Measurements from ENCODE around the gene IQGAP3. TPM values are rescaled to one million over a fixed set of nuclear protein-coding genes. Genes with fewer than 3 reads are reported as not detected.

The IQGAP3 gene
- total and polyA plus RNA-seq, 7 experiments from 2014 or later, result 0.24 to 14.4 TPM; not detected in 5

DNA sequence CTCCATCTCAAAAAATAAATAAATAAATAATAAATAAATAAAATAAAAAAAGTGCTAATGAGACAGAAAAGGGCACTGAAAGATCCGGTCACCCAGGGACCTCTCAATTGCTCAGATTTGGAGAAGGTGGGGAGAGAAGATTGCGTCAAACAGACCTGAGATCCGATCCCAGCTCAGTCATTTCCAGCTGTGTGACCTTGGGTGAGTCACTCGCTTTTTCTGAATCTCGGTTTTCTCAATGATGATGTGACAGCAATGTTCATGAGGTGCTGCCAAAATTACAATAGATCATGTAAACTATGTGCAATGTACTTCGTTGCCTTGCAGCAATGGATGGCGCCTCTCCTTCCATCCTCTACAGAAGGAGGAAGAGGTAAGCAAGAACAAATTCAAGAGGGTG lies 60.7 kb downstream of the IQGAP3 start:
- H3K36me3 Mint-ChIP-seq, result no peaks in the 10 kb centered on the region
- Histone ChIP-seq H3K4me1 (ENCODE audit: control insufficient read depth in 2 of 2, insufficient read depth in 2 of 2, low read length in 2 of 2) (peaks cover 12 to 14% of the 10 kb centered on the region in 2 donors), H3K4me3 (ENCODE audit: low read length) (no peak overlapping the region), H3K27ac (ENCODE audit: low read depth, low read length) (no peak overlapping the region), H3K36me3 (ENCODE audit: control insufficient read depth in 2 of 3, insufficient read depth in 3 of 3, low read length in 3 of 3) (no peaks in the 10 kb centered on the region), H3K9me3 (ENCODE audit: control insufficient read depth in 2 of 3, low read length in 3 of 3) (no peaks in the 10 kb centered on the region), H3K27me3 (ENCODE audit: control insufficient read depth in 2 of 2, insufficient read depth in 2 of 2, low read length in 2 of 2) (no peaks in the 10 kb centered on the region)
- intact Hi-C loops (cut with micrococcal nuclease), result no loop called here
- H3K27ac Mint-ChIP-seq, result peak overlapping the region in 2 of 9 donors; percentile 38 to 43
- no peak for DNase-seq
- H3K4me3 Mint-ChIP-seq, result no peak overlapping the region
- ChIA-PET CTCF (no interaction called here), POLR2A (no interaction called here)
- ATAC-seq, result peak; percentile 43
- H3K4me1 Mint-ChIP-seq, result peaks cover 18 to 30% (median 27%) of the 10 kb centered on the region in 7 donors
- no peaks in the 10 kb centered on the region for H3K9me3 Mint-ChIP-seq
- peaks cover 0 to 2% (median 0%) of the 10 kb centered on the region in 5 donors for H3K27me3 Mint-ChIP-seq

DNA sequence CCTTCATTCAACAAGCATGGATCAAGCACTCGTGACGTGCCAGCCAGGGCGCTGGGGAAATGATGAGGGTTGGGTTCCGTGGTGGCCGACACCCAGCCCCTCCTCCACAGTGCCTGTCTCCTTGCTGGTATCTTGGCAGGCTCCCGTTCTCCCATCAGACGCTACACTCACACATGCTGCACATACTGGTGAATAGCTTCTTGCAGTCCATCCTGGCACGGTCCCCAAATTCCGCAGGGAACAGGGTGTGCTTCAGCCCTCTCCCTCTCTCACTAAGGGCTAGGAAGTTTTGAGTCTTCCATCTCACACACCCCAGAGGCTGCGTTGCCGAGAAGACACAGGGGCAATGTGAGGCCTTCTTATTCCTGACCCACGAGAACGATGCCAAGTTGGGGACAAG lies 61.7 kb downstream of the IQGAP3 start:
- peak overlapping the region in 2 of 9 donors; percentile 29 to 43 for H3K27ac Mint-ChIP-seq
- intact Hi-C loops (cut with micrococcal nuclease), result no loop called here
- no peak for ATAC-seq
- ChIA-PET POLR2A (interaction anchor here (1.2 to 2.3 kb wide), 2 partner anchors 10 to 54 kb away, joined by 4 to 9 read pairs; partner anchors contain the start of gene MEF2D), CTCF (interaction anchor here (1.0 kb wide), 1 partner anchor 9 kb away, joined by 3 read pairs; no protein-coding TSS in a partner anchor)
- no peaks in the 10 kb centered on the region for H3K36me3 Mint-ChIP-seq
- H3K27ac ChIP-seq (ENCODE audit: low read depth, low read length), result no peak overlapping the region
- H3K9me3 Mint-ChIP-seq, result no peaks in the 10 kb centered on the region
- no peak for DNase-seq
- H3K36me3 ChIP-seq (ENCODE audit: control insufficient read depth in 2 of 3, insufficient read depth in 3 of 3, low read length in 3 of 3), result no peaks in the 10 kb centered on the region
- H3K27me3 ChIP-seq (ENCODE audit: control insufficient read depth in 2 of 2, insufficient read depth in 2 of 2, low read length in 2 of 2), result no peaks in the 10 kb centered on the region
- no peak overlapping the region for H3K4me3 Mint-ChIP-seq
- no peaks in the 10 kb centered on the region for H3K9me3 ChIP-seq (ENCODE audit: control insufficient read depth in 2 of 3, low read length in 3 of 3)
- peaks cover 22% of the 10 kb centered on the region in 2 donors for H3K4me1 ChIP-seq (ENCODE audit: control insufficient read depth in 2 of 2, insufficient read depth in 2 of 2, low read length in 2 of 2)
- peaks cover 0 to 2% (median 0%) of the 10 kb centered on the region in 5 donors for H3K27me3 Mint-ChIP-seq
- peaks cover 20 to 39% (median 36%) of the 10 kb centered on the region in 7 donors for H3K4me1 Mint-ChIP-seq
- H3K4me3 ChIP-seq (ENCODE audit: low read length), result no peak overlapping the region

- Histone ChIP-seq H3K4me1 (ENCODE audit: control insufficient read depth in 2 of 2, insufficient read depth in 2 of 2, low read length in 2 of 2) (peaks cover 29% of the 10 kb centered on the region in 2 donors), H3K27ac (ENCODE audit: low read depth, low read length) (no peak overlapping the region), H3K27me3 (ENCODE audit: control insufficient read depth in 2 of 2, insufficient read depth in 2 of 2, low read length in 2 of 2) (no peaks in the 10 kb centered on the region), H3K4me3 (ENCODE audit: low read length) (no peak overlapping the region), H3K36me3 (ENCODE audit: control insufficient read depth in 2 of 3, insufficient read depth in 3 of 3, low read length in 3 of 3) (no peaks in the 10 kb centered on the region), H3K9me3 (ENCODE audit: control insufficient read depth in 2 of 3, low read length in 3 of 3) (no peaks in the 10 kb centered on the region)
- Mint-ChIP-seq H3K27me3 (peaks cover 0 to 2% (median 0%) of the 10 kb centered on the region in 5 donors), H3K36me3 (peaks cover 0 to 2% (median 0%) of the 10 kb centered on the region in 5 donors), H3K4me1 (peaks cover 26 to 48% (median 45%) of the 10 kb centered on the region in 7 donors), H3K9me3 (peaks cover 0 to 6% (median 0%) of the 10 kb centered on the region in 11 donors), H3K27ac (peak overlapping the region in 6 of 9 donors; percentile 18 to 99 (median 60)), H3K4me3 (no peak overlapping the region)
- DNase-seq, result no peak
- intact Hi-C loops (cut with micrococcal nuclease), result loop anchor here (10.0 kb wide), 3 partner anchors 215 to 1505 kb away; partner anchors contain the start of genes ISG20L2 (in 1 of the 2), METTL25B (in 1 of the 2), PMF1 (in 1 of the 2) and ZBTB7B (in 1 of the 2)
- ChIA-PET CTCF (interaction anchor here (1.0 to 2.7 kb wide), 2 partner anchors 8 to 29 kb away, joined by 3 to 8 read pairs; no protein-coding TSS in a partner anchor), POLR2A (interaction anchor here (1.2 to 2.3 kb wide), 2 partner anchors 9 to 52 kb away, joined by 4 to 9 read pairs; partner anchors contain the start of gene MEF2D)
- no peak for ATAC-seq
Measured at GRCh38 chr1:156509424-156510034, 62.8 kb downstream of the IQGAP3 start.

GRCh38 chr1:156508955-156509234 lies 63.5 kb downstream of the IQGAP3 start:
- Histone ChIP-seq H3K4me1 (ENCODE audit: control insufficient read depth in 2 of 2, insufficient read depth in 2 of 2, low read length in 2 of 2) (peaks cover 35 to 36% of the 10 kb centered on the region in 2 donors), H3K9me3 (ENCODE audit: control insufficient read depth in 2 of 3, low read length in 3 of 3) (no peaks in the 10 kb centered on the region), H3K27me3 (ENCODE audit: control insufficient read depth in 2 of 2, insufficient read depth in 2 of 2, low read length in 2 of 2) (no peaks in the 10 kb centered on the region), H3K27ac (ENCODE audit: low read depth, low read length) (no peak overlapping the region), H3K4me3 (ENCODE audit: low read length) (no peak overlapping the region), H3K36me3 (ENCODE audit: control insufficient read depth in 2 of 3, insufficient read depth in 3 of 3, low read length in 3 of 3) (no peaks in the 10 kb centered on the region)
- POLR2A ChIA-PET, result interaction anchor here (0.7 to 2.3 kb wide), 6 partner anchors 8 to 18 kb away, joined by 3 to 9 read pairs (median 4); partner anchors contain the start of gene MEF2D
- intact Hi-C loops (cut with micrococcal nuclease), result loop anchor here (10.0 kb wide), 3 partner anchors 216 to 1504 kb away; partner anchors contain the start of genes ISG20L2 (in 1 of the 2), METTL25B (in 1 of the 2), PMF1 (in 1 of the 2) and ZBTB7B (in 1 of the 2)
- Mint-ChIP-seq H3K27me3 (peaks cover 0 to 2% (median 0%) of the 10 kb centered on the region in 5 donors), H3K9me3 (peaks cover 0 to 6% (median 0%) of the 10 kb centered on the region in 11 donors), H3K27ac (peak overlapping the region in 8 of 9 donors; percentile 34 to 99 (median 84)), H3K4me1 (peaks cover 33 to 54% (median 51%) of the 10 kb centered on the region in 7 donors), H3K36me3 (peaks cover 0 to 3% (median 0%) of the 10 kb centered on the region in 5 donors), H3K4me3 (peak overlapping the region in 1 of 10 donors; percentile 36)
- CTCF ChIA-PET, result interaction anchor here (0.6 to 2.7 kb wide), 2 partner anchors 28 to 100 kb away, joined by 3 to 8 read pairs; no protein-coding TSS in a partner anchor
- no peak for DNase-seq
- ATAC-seq, result no peak

DNA sequence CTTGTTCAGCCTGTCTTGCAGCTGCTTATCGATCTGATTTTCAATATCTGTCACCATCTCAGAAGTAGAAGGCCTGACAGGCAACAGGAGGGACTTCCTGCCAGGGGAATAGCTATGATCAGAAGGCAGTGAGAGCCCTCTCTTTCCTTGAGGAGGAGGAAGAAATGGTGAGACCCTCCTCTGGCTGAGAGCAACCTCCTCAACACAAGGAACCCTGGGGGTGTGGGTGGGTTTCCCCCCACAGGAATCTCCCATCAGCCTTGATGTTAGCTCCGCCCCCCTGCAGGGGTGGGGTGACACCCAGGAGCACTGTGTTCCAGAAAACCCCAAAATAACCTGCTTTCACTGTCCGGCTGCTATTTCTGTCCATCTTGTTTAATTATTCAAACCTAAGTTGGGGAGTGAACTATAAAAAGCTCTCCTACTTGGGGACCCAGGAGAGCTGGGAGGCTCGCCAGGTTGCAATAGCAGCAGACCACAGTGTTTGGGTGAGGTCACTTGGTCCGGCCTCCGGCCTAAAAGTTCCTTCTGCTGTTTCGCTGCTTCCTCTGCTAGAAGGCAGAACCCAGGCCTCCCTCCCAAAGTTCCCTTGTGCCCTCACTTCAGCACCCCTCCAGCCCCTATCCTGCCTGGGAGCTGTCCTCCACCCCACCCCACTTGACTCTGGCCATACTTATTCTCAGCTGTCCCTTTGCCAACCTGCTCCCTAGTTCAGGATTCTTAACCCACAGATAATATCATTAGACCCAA lies 64.0 kb downstream of the IQGAP3 start:
- H3K27me3 Mint-ChIP-seq, result peaks cover 0 to 2% (median 0%) of the 10 kb centered on the region in 5 donors
- intact Hi-C loops (cut with micrococcal nuclease), result loop anchor here (10.0 kb wide), 3 partner anchors 216 to 1504 kb away; partner anchors contain the start of genes ISG20L2 (in 1 of the 2), METTL25B (in 1 of the 2), PMF1 (in 1 of the 2) and ZBTB7B (in 1 of the 2)
- Histone ChIP-seq H3K36me3 (ENCODE audit: control insufficient read depth in 2 of 3, insufficient read depth in 3 of 3, low read length in 3 of 3) (no peaks in the 10 kb centered on the region), H3K27ac (ENCODE audit: low read depth, low read length) (peak overlapping the region; percentile 28), H3K9me3 (ENCODE audit: control insufficient read depth in 2 of 3, low read length in 3 of 3) (no peaks in the 10 kb centered on the region), H3K4me3 (ENCODE audit: low read length) (peak overlapping the region; percentile 10), H3K27me3 (ENCODE audit: control insufficient read depth in 2 of 2, insufficient read depth in 2 of 2, low read length in 2 of 2) (no peaks in the 10 kb centered on the region), H3K4me1 (ENCODE audit: control insufficient read depth in 2 of 2, insufficient read depth in 2 of 2, low read length in 2 of 2) (peaks cover 40 to 41% of the 10 kb centered on the region in 2 donors)
- ChIA-PET CTCF (interaction anchor here (0.6 to 2.7 kb wide), 4 partner anchors 20 to 100 kb away, joined by 3 to 8 read pairs (median 3); no protein-coding TSS in a partner anchor), POLR2A (interaction anchor here (0.7 to 2.3 kb wide), 7 partner anchors 8 to 65 kb away, joined by 3 to 9 read pairs (median 3); partner anchors contain the start of gene MEF2D)
- H3K36me3 Mint-ChIP-seq, result peaks cover 0 to 6% (median 0%) of the 10 kb centered on the region in 5 donors
- H3K4me3 Mint-ChIP-seq, result peak overlapping the region in 6 of 10 donors; percentile 16 to 67 (median 31)
- peaks cover 37 to 60% (median 56%) of the 10 kb centered on the region in 7 donors for H3K4me1 Mint-ChIP-seq
- ATAC-seq (no peak), DNase-seq (peak in 1 of 9 donors; percentile 8)
- H3K9me3 Mint-ChIP-seq, result peaks cover 0 to 6% (median 0%) of the 10 kb centered on the region in 11 donors
- peak overlapping the region; percentile 71 to 99 (median 85) for H3K27ac Mint-ChIP-seq

GRCh38 chr1:156506450-156506849 lies 65.9 kb downstream of the IQGAP3 start:
- no peaks in the 10 kb centered on the region for H3K36me3 ChIP-seq (ENCODE audit: control insufficient read depth in 2 of 3, insufficient read depth in 3 of 3, low read length in 3 of 3)
- ChIA-PET CTCF (interaction anchor here (0.7 kb wide), 1 partner anchor 19 kb away, joined by 3 read pairs; no protein-coding TSS in a partner anchor), POLR2A (interaction anchor here (0.9 to 14.4 kb wide), 4 partner anchors 9 to 75 kb away, joined by 4 to 256 read pairs (median 18); no protein-coding TSS in a partner anchor)
- no peak for ATAC-seq
- no peak for DNase-seq
- H3K9me3 Mint-ChIP-seq, result peaks cover 0 to 6% (median 0%) of the 10 kb centered on the region in 11 donors
- H3K27ac Mint-ChIP-seq, result peak overlapping the region; percentile 60 to 100 (median 99)
- H3K27ac ChIP-seq (ENCODE audit: low read depth, low read length), result peak overlapping the region; percentile 99
- H3K4me3 Mint-ChIP-seq, result peak overlapping the region in 3 of 10 donors; percentile 10 to 90 (median 88)
- no peaks in the 10 kb centered on the region for H3K27me3 Mint-ChIP-seq
- no peak overlapping the region for H3K4me3 ChIP-seq (ENCODE audit: low read length)
- H3K9me3 ChIP-seq (ENCODE audit: control insufficient read depth in 2 of 3, low read length in 3 of 3), result no peaks in the 10 kb centered on the region
- H3K4me1 ChIP-seq (ENCODE audit: control insufficient read depth in 2 of 2, insufficient read depth in 2 of 2, low read length in 2 of 2), result peaks cover 60% of the 10 kb centered on the region in 2 donors
- intact Hi-C loops (cut with micrococcal nuclease), result loop anchor here (10.0 kb wide), 3 partner anchors 218 to 1502 kb away; partner anchors contain the start of genes ISG20L2 (in 1 of the 2), METTL25B (in 1 of the 2), PMF1 (in 1 of the 2) and ZBTB7B (in 1 of the 2)
- H3K4me1 Mint-ChIP-seq, result peaks cover 47 to 76% (median 70%) of the 10 kb centered on the region in 7 donors
- H3K27me3 ChIP-seq (ENCODE audit: control insufficient read depth in 2 of 2, insufficient read depth in 2 of 2, low read length in 2 of 2), result no peaks in the 10 kb centered on the region
- H3K36me3 Mint-ChIP-seq, result peaks cover 0 to 10% (median 0%) of the 10 kb centered on the region in 5 donors
